Endometrial microvascular endothelial cells (primary cell): Measurements from ENCODE around the gene NRF1. TPM values are rescaled to one million over a fixed set of nuclear protein-coding genes. Genes with fewer than 3 reads are reported as not detected.

Source experiments
- in situ Hi-C: cut with HindIII; loops from 2 replicates; pipeline ENCODE4 v1.10.0; 2017; ENCODE audit warnings: low sequenced_read_pairs, low pct_unique_long_range_greater_than_20kb; ENCODE audit errors: inconsistent ontology term
- total RNA-seq: library from RNA; depleted of rRNA; stranded (reverse); fragments of >200 nt; gene quantifications from one replicate; pipeline ENCODE4 v1.2.3, GENCODE V29; 2015; ENCODE audit errors: inconsistent ontology term

The NRF1 gene
- total RNA-seq, 1 donor from 2014 or later, result 8.4 TPM

DNA sequence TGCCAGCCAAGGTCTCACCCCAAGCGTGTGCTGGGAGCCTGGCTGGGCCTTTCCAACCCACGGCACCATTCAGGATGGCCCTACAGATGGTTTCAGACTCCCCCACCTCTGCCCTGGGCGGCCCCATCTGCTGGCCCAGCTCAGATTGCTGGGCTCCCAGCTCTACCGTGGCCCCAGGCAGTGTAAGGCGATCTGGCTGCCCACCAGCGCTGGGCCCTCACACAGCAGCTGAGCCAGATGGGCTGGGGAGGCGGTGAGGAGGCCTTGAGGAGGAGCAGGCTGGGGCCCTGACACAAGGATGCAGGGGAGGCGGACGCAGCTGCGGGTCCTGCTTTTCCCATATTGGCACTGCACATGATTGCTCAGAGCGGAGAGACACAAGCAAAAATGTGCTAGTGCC, 162.8 kb downstream of the NRF1 start:
- in situ Hi-C loops, result no loop called here

DNA sequence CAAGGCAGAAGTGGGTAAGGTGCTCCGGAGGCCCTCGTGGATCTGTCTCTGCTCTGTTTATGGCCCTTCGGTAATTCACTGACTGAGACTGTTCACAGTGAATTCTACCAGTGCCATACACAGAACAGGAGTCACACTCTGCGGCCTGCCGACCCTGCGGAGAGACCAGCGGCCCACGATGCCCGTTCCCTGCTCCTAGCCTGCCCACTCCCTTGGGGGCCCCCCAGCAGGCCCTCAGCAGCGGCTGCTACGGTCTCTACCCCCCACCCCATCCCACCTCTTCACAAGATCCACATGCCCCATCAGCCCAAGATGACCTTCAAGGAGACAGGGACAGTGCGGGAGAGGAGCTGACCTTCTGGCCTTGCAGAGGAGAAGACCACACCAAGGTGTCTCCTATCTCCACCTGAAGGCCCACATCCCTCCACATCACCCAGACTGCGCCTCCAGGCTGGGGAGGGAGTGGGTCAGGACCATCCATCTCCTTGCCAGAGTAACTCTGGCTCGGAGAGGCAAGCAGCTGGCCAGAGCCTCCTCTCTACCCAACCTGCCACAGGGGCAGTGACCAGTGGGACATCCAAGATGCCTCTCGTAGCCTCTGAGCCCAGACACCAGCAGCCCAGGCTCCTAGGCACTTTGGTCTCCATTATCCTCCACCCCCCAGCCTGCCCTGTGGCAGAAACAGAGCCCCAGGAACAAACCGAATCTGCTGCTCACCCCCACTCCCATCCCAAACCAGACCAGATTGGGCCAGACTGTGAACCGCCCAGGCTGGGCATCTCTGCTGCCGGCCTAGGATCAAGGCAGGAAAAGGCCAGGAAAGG, 163.6 kb downstream of the NRF1 start:
- in situ Hi-C loops, result no loop called here

DNA sequence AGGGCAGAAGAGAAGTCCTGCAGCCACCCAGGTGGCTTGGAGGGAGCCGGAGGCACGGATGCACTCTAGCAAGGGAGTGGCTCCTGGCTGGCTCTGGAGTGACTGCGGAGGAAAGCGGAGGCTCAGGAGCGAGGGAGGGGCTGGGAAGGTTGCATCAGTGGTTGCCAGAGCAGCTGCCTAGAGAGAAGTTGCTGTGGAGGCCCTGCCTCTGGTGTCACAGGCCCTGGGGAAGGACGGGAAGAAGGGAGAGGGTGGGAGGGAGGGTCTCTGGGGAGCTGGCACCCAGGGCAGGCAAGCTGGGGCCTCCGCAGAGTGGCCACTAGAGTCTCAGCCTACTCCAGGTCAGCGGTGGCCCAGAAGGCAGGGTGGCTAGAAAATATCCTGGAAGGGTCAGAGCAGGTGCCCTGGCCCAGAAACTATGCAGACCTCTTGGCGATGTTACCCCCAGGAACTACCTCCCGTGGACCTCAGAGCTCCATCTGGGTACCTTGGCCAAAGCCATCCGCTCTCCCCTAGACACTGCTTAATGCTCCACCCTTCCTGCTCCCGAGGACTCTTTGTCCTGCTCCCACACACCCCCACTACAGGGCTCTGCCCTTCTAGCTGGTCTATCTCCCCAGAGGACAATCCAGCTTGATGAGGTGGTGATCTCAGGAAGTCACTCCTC, 164.3 kb downstream of the NRF1 start:
- in situ Hi-C loops, result no loop called here

DNA sequence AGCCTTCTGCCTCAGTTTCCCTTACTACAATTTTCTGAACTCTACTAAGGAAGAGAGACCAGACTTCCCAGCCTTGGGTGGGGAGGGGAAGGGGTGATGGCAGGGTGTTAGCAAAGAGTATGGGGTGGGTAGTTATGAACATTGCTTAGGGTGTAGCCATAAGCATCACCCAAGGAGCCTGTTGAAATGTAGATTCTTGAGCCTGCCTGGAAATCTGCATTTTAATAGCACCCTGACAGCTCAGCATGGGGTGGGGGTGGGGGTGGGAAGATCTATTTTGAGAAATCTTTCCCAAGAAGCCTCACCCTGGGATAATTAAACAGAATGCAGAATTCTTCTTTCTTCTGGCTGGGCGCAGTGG, 164.8 kb downstream of the NRF1 start:
- in situ Hi-C loops, result no loop called here

DNA sequence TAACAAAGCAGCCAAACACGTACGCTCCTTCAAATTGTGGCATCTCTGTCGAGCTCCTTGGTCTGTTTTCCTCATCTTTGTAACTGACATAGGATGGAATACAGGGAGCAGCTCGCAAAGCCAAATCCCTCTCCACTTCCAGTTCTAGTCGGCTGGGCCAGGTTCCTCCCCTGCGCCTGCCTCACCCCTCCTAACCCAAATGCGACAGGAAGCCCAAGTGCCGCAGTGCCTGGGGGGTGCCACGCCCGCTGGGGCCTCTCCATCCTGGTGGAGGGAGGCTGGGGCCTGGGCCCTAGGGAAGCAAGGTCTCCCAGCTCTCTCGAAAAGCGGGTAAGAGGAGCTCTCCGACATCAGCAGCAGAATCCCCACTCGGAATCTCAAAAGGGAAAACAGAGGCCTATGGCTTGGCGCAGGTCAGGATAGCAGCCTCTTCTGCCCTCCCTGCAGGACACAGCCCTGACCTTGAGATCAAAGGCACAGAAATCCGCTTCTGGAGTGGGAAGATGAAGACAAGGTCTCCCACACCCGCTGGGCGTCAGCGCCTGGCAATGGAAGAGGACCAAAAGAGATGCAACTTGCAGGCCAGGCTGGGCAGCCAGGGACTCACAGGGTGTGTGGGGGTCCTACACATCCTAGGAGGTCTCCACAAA, 165.8 kb downstream of the NRF1 start:
- in situ Hi-C loops, result no loop called here

DNA sequence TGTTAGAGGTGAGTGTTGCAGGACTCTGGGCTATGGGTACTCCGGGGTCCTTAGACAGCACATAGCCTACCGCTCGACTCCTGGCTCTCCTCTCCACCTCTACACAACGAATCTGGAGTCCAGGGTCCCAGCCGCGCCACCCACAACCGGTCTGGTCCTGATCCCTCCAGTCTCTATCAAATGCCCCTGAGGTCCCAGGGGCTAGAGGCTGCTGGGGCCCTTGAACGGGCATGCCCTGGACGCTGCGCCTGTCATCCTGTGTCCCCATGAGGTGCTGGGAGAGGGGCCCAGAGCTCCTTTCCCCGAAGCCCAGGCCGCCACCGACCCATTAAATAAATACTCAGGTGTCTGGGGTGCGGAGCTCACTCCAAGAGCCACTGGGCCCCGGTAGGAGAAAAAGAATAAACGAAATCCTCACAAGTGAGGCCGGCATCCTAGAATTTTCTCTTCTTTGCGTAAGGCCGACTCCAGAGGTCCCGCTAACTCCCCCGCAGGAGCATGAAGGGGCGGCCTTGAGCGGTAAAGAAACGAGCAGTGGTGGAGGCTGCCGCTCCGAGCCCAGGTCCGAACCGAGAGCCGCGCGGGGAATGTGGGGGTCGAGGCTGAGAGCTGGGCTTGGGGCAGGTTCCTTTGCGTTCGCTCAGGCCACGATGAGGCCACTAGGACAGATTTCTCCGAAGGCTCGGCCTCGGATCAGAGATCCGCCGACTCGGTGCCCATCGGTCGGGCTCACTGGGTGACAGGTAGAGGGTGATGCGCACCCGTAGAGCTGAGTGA, 166.7 kb downstream of the NRF1 start:
- in situ Hi-C loops, result no loop called here

DNA sequence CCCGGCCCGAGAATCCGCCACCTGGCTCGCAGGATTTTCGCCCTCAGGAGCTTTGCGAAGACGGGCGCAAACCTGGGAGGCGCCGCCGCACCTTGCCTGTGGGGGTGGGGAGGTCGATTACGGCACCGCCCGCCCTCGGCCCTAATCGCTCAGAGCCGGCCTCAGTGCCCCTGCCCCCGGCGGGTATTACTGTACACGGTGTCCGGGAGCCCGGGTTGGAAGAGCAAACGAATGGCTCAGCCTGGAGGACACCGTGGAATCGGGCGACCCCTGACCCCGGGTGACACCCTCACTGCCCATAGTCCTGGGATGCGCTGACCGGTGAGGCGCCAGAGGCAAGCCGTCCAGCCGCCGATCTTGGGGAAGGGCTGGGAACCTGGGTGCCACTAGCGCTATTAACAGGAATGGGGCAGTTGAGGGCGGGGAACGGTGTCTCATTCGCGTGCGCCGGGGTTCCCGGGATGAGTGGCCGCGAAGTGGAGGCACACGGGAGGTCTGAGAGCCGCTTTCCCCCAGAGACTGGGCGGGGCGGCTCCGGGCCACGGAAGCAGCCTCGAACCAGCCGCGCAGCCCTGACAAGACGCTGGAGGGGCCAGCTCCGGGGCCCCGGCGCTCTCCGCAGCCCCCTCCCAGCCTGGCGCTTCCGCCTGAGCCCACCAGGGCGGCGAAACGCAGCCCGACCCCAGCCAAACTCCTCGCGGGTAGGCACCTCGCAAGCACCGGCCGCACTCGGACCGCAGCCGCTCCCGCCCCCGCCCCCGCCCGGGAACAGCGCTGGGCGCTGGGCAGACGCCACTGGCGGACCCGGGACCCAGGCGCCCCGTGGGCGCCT, 167.5 kb downstream of the NRF1 start:
- in situ Hi-C loops, result no loop called here

DNA sequence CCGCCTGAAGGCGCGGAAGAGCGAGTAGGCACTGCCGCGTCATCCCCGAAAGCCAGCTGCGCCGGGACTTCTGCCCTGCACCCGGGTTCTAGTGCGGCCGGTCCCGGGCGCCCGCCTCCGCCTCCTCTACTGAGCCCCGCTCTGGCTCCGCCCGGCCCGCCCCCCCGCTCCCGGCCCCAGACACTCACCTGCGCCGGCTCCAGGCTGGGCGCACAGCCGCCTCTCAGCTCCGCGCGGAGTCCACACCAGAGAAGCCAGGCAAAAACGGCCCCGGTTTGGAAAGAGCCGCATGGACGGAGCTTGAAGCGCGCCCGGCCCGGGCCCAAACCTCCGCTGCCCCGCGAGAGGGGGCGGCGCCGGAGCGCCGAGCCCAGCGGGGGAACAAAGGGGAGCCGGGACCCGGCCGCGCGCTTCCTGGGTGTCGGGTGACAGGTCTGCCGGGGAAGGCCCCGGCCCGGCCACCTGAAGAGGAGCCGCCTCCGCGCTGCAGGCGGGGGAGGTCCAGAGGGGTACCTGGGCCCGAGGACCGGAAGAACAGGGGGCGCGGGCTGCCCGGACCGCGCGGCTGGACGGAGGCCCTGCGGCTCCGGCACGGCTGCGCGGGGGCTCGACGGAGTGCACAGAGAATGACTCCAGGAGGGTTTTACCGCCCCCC, 168.2 kb downstream of the NRF1 start:
- in situ Hi-C loops, result no loop called here

DNA sequence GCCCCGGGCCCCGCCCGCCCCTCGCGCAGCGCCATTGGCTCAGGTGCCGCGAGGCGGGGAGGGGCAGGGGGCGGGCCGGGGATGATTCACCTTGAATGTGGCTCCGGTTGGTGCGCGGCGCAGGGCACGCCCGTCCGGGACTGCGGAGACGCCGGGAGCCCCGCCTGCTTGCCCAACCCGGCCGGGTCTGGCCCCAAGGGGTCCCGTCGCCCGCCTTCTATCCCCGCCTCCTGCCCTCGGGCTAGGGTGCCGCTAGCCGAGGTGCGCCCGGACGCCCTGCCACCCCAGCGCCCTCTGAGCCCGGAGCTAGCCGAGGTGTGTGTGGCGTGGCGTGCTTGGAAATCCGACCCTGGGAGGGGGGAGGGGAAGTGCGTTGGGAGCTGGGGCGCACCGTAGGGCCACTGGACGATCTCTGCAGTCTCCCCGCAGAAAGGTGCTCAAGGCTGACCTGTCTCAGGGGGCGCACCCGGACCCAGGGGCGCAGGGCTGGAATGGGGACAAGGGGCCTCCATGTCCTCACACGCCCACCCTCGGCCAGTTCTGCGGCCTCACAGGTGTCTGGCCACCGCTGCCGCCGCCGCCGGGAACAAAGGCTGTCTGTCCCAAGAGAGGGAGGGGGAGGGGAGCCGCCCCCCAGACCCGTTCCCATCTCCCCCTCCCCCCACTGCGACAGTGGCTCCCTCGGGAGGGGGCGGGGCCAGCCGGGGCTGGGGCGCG, 168.9 kb downstream of the NRF1 start:
- in situ Hi-C loops, result no loop called here

DNA sequence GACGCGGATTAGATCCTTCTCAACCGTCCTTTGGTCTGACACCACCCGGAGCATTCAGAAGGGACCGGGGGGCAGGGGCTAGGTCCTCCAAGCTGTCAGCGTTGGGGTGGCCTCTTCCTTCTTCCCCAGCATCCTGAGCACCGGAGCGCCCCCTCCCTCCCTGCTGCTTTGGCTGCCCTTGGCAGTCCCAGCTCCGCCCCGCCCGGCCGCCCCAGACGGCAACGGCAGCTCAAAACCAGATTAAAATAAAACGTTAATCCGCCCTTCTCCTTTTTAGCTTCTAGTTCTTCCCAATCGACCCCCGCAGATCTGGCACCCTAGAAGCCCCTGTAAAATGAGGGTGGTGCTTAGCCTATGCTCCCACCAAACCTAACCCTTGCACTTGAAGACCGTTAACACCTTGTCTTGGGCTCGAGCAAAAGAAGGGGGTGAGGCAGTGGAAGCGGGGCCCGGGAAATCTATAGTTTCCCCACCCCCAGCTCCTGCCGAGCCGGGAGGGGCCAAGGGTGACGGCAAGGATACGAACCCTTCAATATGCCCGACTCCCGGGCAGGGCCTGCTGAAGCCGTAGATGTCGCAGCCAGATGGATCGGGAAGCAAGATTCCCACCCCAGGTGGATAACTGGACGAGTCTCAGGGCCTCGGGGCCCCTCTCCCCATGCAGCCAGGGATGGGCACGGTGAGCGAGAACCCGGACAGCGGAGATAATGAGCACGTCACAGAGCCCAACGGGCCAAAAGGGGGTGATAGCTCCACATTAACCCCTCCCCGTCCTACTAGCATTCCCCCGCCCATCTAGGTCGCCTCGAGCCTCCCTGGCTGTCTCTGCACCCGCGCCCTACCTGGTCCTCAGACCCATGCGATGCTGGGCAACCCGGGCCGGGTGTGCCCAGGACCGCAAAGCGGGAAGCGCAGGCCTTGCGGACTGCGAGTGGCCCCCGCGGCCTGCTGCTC, 169.7 kb downstream of the NRF1 start:
- in situ Hi-C loops, result no loop called here

DNA sequence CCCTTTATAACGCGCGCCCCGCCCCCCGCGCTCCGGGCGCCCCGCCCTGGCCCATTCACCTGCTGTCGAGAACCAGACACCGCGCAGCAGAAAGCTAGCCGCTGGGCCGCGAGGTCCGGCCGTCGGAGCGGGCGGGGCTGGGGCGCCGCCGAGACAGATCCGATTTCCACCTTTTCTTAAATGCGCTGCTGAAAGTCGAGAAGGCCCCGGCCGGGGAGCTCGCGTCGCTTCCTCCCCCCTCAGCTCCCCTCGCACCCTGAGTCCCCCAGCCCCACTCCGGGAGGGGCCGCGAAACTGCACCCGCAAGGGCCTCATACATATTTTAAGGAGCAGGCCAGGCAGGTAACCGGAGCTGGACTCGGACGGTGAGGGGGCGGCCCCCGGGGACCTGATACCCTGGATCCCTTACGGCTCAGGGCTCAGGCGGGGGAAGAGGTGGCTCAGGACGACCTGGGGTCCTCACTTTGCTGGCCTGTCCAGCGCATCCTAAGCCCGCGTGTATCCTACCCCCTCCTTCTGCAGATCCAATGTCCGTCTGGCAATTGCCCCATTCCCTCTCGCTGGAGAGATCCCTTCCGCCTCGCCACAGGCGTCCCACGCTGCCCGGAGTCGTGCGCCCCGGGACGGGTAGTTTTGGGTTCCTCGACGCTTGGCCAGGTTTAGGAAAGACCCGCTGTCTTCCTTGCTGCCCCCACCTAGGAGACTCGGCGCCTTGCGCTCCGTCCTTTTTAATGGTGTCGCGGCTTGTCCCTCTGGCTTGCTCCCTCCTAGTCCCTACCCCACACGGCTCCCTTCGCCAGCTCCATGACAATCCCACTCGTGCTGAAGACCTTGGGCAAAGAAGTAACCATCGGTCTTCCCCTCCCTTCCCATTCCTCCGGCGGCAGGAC, 170.7 kb downstream of the NRF1 start:
- in situ Hi-C loops, result no loop called here

DNA sequence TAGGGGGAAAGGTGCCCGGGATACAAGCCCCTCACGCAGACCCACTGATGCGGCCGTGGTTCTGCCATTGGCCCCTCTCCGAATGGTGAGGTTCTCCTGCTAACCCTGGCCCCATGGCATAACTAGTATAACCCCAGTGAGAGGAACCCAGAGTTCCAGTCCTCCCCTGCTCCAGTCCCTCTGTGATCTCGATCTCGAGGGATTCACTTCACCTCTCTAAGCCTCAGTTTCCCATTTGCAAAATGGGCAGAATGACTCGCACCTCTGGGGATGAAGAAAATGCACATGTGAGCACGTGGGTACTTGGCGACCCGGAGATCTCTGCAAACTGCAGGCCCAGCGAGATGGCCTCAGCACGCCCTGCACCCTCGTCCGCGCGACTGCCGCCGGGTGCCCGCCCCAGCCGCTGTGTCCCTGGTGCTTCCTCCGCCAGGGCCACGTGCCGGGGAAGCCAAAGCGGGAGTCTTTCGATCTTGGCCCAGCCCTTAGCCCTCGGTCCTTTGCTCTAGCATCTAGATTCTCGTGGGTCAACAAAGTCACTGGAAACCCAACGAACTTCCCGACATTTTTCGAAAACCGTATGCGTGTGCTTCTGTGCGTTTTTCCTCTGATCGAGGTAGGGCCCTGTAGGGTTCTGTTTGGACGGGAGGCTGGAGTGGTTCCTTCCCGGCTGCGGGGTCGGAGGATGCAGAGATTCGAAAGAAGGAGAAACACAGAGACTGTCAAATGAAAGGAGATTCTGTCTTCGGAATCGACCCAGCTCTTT, 171.5 kb downstream of the NRF1 start:
- in situ Hi-C loops, result no loop called here

DNA sequence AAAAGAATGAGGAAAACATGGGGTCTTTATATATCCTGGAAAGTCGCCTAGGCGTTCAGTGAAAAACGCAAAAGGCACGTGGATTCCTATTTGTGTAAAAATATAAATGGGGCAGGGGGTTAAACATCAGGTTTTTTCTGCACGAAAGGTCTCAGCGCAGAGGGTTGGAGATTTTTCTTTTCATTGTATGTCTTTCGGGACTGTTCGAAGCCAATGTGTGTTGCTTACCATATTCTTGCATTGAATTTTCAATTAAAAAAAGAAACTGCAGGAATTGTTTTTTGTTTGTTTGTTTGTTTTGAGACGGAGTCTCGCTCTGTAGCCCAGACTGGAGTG, 172.0 kb downstream of the NRF1 start:
- in situ Hi-C loops, result no loop called here

DNA sequence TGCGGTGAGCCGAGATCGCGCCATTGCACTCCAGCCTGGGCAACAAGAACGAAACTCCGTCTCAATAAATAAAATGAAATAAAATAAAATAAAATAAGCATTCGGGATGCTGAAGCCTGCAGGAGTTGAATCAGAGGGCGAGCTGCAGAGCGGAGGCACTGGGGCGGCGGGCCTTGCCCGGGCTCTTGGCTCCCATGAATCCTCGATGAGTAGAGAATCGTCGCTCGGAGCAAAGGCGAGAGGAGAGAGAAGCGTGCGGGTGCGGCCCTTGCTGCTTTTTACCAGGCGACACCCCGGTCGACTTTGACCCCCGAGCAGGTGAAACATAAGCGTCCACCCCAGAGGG, 172.9 kb downstream of the NRF1 start:
- in situ Hi-C loops, result no loop called here
